KOPT-K1 (cell line): ENCODE measurements around the gene FAM89A.

Source experiments
- H3K27ac ChIP-seq: fragments of 200-600 bp; sonication (generic); 2 replicates; pipeline ENCODE4 v1.5.1; 2016; ENCODE audit warnings: antibody characterized with exemption, mild to moderate bottlenecking, low read depth, low read length; ENCODE audit not compliant: poor library complexity, severe bottlenecking
- H3K36me3 ChIP-seq: fragments of 200-600 bp; sonication (generic); 2 replicates; pipeline ENCODE4 v1.5.1; 2017; ENCODE audit warnings: antibody characterized with exemption, mild to moderate bottlenecking, low read length, moderate library complexity; ENCODE audit not compliant: insufficient read depth
- H3K9me3 ChIP-seq: fragments of 200-600 bp; sonication (generic); 2 replicates; pipeline ENCODE4 v1.5.1; 2017; ENCODE audit warnings: antibody characterized with exemption, low read length, mild to moderate bottlenecking; ENCODE audit not compliant: insufficient read depth, poor library complexity, severe bottlenecking

FAM89A gene

GRCh38 chr1:231040019-231040799 lies at the start of gene FAM89A:
Gene FAM89A, minus strand, starts transcription at chr1:231040254. Its CDS starts 43 bp downstream, at chr1:231040211.
- no peaks in the 10 kb centered on the region for H3K36me3 ChIP-seq
- no peak within 1 kb of the TSS for H3K27ac ChIP-seq

GRCh38 chr1:231084353-231084752 lies 44.3 kb upstream of the FAM89A start:
- Histone ChIP-seq H3K27ac (no peak overlapping the region), H3K36me3 (no peaks in the 10 kb centered on the region), H3K9me3 (no peaks in the 10 kb centered on the region)

More at GRCh38 chr1:231040019-231040799, at the start of gene FAM89A:
- peaks cover 11% of the 10 kb centered on the region for H3K9me3 ChIP-seq

GRCh38 chr1:231079163-231079562 lies 39.1 kb upstream of the FAM89A start:
- Histone ChIP-seq H3K9me3 (no peaks in the 10 kb centered on the region), H3K27ac (no peak overlapping the region), H3K36me3 (no peaks in the 10 kb centered on the region)

- H3K27ac ChIP-seq, result no peak overlapping the region
These were observed 38.2 kb upstream of the FAM89A start for GRCh38 chr1:231078250-231078649.

GRCh38 chr1:231076802-231077201 lies 36.7 kb upstream of the FAM89A start:
- Histone ChIP-seq H3K27ac (no peak overlapping the region), H3K36me3 (no peaks in the 10 kb centered on the region), H3K9me3 (no peaks in the 10 kb centered on the region)

More at GRCh38 chr1:231078250-231078649, 38.2 kb upstream of the FAM89A start:
- Histone ChIP-seq H3K9me3 (no peaks in the 10 kb centered on the region), H3K36me3 (no peaks in the 10 kb centered on the region)

- Histone ChIP-seq H3K36me3 (no peaks in the 10 kb centered on the region), H3K9me3 (no peaks in the 10 kb centered on the region), H3K27ac (no peak overlapping the region)
These were observed 35.4 kb upstream of the FAM89A start for GRCh38 chr1:231075497-231075896.

GRCh38 chr1:231075020-231075419 lies 35.0 kb upstream of the FAM89A start:
- no peak overlapping the region for H3K27ac ChIP-seq
- H3K36me3 ChIP-seq, result no peaks in the 10 kb centered on the region

GRCh38 chr1:231074046-231074445 lies 34.0 kb upstream of the FAM89A start:
- Histone ChIP-seq H3K36me3 (no peaks in the 10 kb centered on the region), H3K9me3 (no peaks in the 10 kb centered on the region), H3K27ac (no peak overlapping the region)

More at GRCh38 chr1:231075020-231075419, 35.0 kb upstream of the FAM89A start:
- no peaks in the 10 kb centered on the region for H3K9me3 ChIP-seq

- H3K36me3 ChIP-seq, result no peaks in the 10 kb centered on the region
- no peak overlapping the region for H3K27ac ChIP-seq
- no peaks in the 10 kb centered on the region for H3K9me3 ChIP-seq
These were observed 33.3 kb upstream of the FAM89A start for GRCh38 chr1:231073331-231073730.

- no peaks in the 10 kb centered on the region for H3K36me3 ChIP-seq
- no peak overlapping the region for H3K27ac ChIP-seq
- no peaks in the 10 kb centered on the region for H3K9me3 ChIP-seq
These were observed 32.5 kb upstream of the FAM89A start for GRCh38 chr1:231072502-231073094.

- Histone ChIP-seq H3K27ac (no peak overlapping the region), H3K36me3 (no peaks in the 10 kb centered on the region), H3K9me3 (no peaks in the 10 kb centered on the region)
These were observed 32.0 kb upstream of the FAM89A start for GRCh38 chr1:231072041-231072440.

- Histone ChIP-seq H3K36me3 (no peaks in the 10 kb centered on the region), H3K9me3 (no peaks in the 10 kb centered on the region), H3K27ac (no peak overlapping the region)
These were observed 30.8 kb upstream of the FAM89A start for GRCh38 chr1:231070758-231071444.

GRCh38 chr1:231069333-231069732 lies 29.3 kb upstream of the FAM89A start:
- Histone ChIP-seq H3K36me3 (no peaks in the 10 kb centered on the region), H3K27ac (no peak overlapping the region), H3K9me3 (no peaks in the 10 kb centered on the region)

- no peaks in the 10 kb centered on the region for H3K36me3 ChIP-seq
- no peak overlapping the region for H3K27ac ChIP-seq
- H3K9me3 ChIP-seq, result no peaks in the 10 kb centered on the region
These were observed 28.7 kb upstream of the FAM89A start for GRCh38 chr1:231068762-231069161.

GRCh38 chr1:231065510-231066241 lies 25.6 kb upstream of the FAM89A start:
- H3K36me3 ChIP-seq, result no peaks in the 10 kb centered on the region
- no peaks in the 10 kb centered on the region for H3K9me3 ChIP-seq
- no peak overlapping the region for H3K27ac ChIP-seq
